Rectal smooth muscle tissue (tissue), 1 donor: Measurements from ENCODE around the gene NDRG4.

ENCODE experiments used
- H3K27ac ChIP-seq: one replicate; pipeline ENCODE4 v1.7.0; 2013; ENCODE audit warnings: low read depth, low read length, inconsistent platforms
- H3K27me3 ChIP-seq: one replicate; pipeline ENCODE4 v1.7.0; 2013; ENCODE audit warnings: low read length; ENCODE audit not compliant: control insufficient read depth, insufficient read depth
- H3K36me3 ChIP-seq: one replicate; pipeline ENCODE4 v1.7.0; 2013; ENCODE audit warnings: low read length; ENCODE audit not compliant: control insufficient read depth, insufficient read depth
- H3K4me1 ChIP-seq: one replicate; pipeline ENCODE4 v1.7.0; 2013; ENCODE audit warnings: low read length; ENCODE audit not compliant: control insufficient read depth, insufficient read depth
- H3K4me3 ChIP-seq: one replicate; pipeline ENCODE4 v1.7.0; 2013; ENCODE audit warnings: low read length
- H3K9ac ChIP-seq: one replicate; pipeline ENCODE4 v1.7.0; 2013; ENCODE audit warnings: low read length

NDRG4 gene

GRCh38 chr16:58500430-58501241 lies 693 bp downstream of the NDRG4 start:
- Histone ChIP-seq H3K36me3 (no peaks in the 10 kb centered on the region), H3K4me3 (peak overlapping the region; percentile 34), H3K4me1 (peaks cover 5% of the 10 kb centered on the region), H3K27ac (no peak overlapping the region), H3K9ac (no peak overlapping the region), H3K27me3 (peaks cover 29% of the 10 kb centered on the region)

GRCh38 chr16:58501242-58502131 lies 1.5 kb downstream of the NDRG4 start:
- Histone ChIP-seq H3K36me3 (no peaks in the 10 kb centered on the region), H3K9ac (no peak overlapping the region), H3K4me1 (peaks cover 5% of the 10 kb centered on the region), H3K4me3 (peak overlapping the region; percentile 34), H3K27ac (no peak overlapping the region), H3K27me3 (peaks cover 29% of the 10 kb centered on the region)

- peaks cover 29% of the 10 kb centered on the region for H3K27me3 ChIP-seq
- no peak overlapping the region for H3K27ac ChIP-seq
- H3K4me3 ChIP-seq, result no peak overlapping the region
These were observed 2.4 kb downstream of the NDRG4 start for GRCh38 chr16:58502217-58502921.

GRCh38 chr16:58503166-58503862 lies 3.4 kb downstream of the NDRG4 start:
- H3K27ac ChIP-seq, result no peak overlapping the region
- H3K27me3 ChIP-seq, result peaks cover 29% of the 10 kb centered on the region
- no peak overlapping the region for H3K9ac ChIP-seq
- H3K4me1 ChIP-seq, result peaks cover 5% of the 10 kb centered on the region
- no peaks in the 10 kb centered on the region for H3K36me3 ChIP-seq
- H3K4me3 ChIP-seq, result no peak overlapping the region

More at GRCh38 chr16:58502217-58502921, 2.4 kb downstream of the NDRG4 start:
- Histone ChIP-seq H3K9ac (no peak overlapping the region), H3K36me3 (no peaks in the 10 kb centered on the region), H3K4me1 (peaks cover 5% of the 10 kb centered on the region)

- H3K27ac ChIP-seq, result no peak overlapping the region
- H3K4me3 ChIP-seq, result no peak overlapping the region
- no peak overlapping the region for H3K9ac ChIP-seq
- H3K36me3 ChIP-seq, result no peaks in the 10 kb centered on the region
- H3K4me1 ChIP-seq, result peaks cover 5% of the 10 kb centered on the region
- H3K27me3 ChIP-seq, result peaks cover 27% of the 10 kb centered on the region
These were observed 4.1 kb downstream of the NDRG4 start for GRCh38 chr16:58503863-58504688.

GRCh38 chr16:58506241-58507194 lies 6.6 kb downstream of the NDRG4 start:
- Histone ChIP-seq H3K9ac (no peak overlapping the region), H3K4me3 (no peak overlapping the region), H3K27ac (no peak overlapping the region), H3K4me1 (no peaks in the 10 kb centered on the region), H3K36me3 (no peaks in the 10 kb centered on the region), H3K27me3 (peaks cover 11% of the 10 kb centered on the region)

GRCh38 chr16:58507195-58507962 lies 7.4 kb downstream of the NDRG4 start:
- Histone ChIP-seq H3K9ac (no peak overlapping the region), H3K4me1 (no peaks in the 10 kb centered on the region), H3K4me3 (no peak overlapping the region), H3K27ac (no peak overlapping the region), H3K27me3 (peaks cover 2% of the 10 kb centered on the region), H3K36me3 (no peaks in the 10 kb centered on the region)

- Histone ChIP-seq H3K27me3 (no peaks in the 10 kb centered on the region), H3K27ac (no peak overlapping the region), H3K36me3 (no peaks in the 10 kb centered on the region), H3K4me3 (no peak overlapping the region), H3K9ac (no peak overlapping the region), H3K4me1 (no peaks in the 10 kb centered on the region)
These were observed 8.2 kb downstream of the NDRG4 start for GRCh38 chr16:58507963-58508670.

GRCh38 chr16:58508671-58509251 lies 8.8 kb downstream of the NDRG4 start:
- Histone ChIP-seq H3K4me1 (no peaks in the 10 kb centered on the region), H3K4me3 (no peak overlapping the region), H3K36me3 (no peaks in the 10 kb centered on the region), H3K27me3 (no peaks in the 10 kb centered on the region), H3K9ac (no peak overlapping the region), H3K27ac (no peak overlapping the region)
